B cell (primary cell): Measurements from ENCODE around the gene NT5DC2. TPM values are rescaled to one million over a fixed set of nuclear protein-coding genes. Genes with fewer than 3 reads are reported as not detected.

ENCODE experiments used
- ATAC-seq: fragments of 200-7000 bp; cut with Tn5 transposase; one replicate; pipeline ENCODE4 v1.10.0; 2021; ENCODE audit warnings: low read depth, mild to moderate bottlenecking, moderate number of reproducible peaks, moderate library complexity
- CTCF ChIA-PET: fragments of 350-600 bp; sonication (Branson Sonifier 250); formaldehyde crosslinking; loops from one replicate; lab custom pipeline; 2021; ENCODE audit warnings: antibody characterized with exemption, inconsistent platforms; lab: Charles Lee
- POLR2A ChIA-PET: fragments of 350-600 bp; sonication (Branson Sonifier 250); formaldehyde crosslinking; loops from one replicate; lab custom pipeline; 2021; ENCODE audit warnings: antibody characterized with exemption; lab: Charles Lee
- DNase-seq: peaks from one replicate; pipeline ENCODE4 v3.0.0; 2013
- H2AFZ ChIP-seq: 2 replicates; pipeline ENCODE4 v1.6.1; 2012; ENCODE audit warnings: mild to moderate bottlenecking, low read depth, low read length; ENCODE audit not compliant: insufficient read depth, poor library complexity, severe bottlenecking
- H3K27ac ChIP-seq, 2 donors: 1 replicate in 1 of 2; 2 replicates in 1 of 2; pipeline ENCODE4 v1.5.1; 2012 to 2013; ENCODE audit warnings: low read length in 2 of 2, mild to moderate bottlenecking in 2 of 2, moderate library complexity in 1 of 2
- H3K27me3 ChIP-seq, 4 experiments: fragments of 200-600 bp in 1 of 4; sonication (generic) in 1 of 4; replicated peaks in 1 of 4; 1 replicate in 2 of 4; 2 replicates in 2 of 4; pipeline versions ENCODE4 v1.6.1 to v1.7.0; 2013 to 2016; ENCODE audit warnings: low read length in 3 of 4, mild to moderate bottlenecking in 2 of 4, mixed read lengths in 1 of 4, moderate library complexity in 1 of 4; ENCODE audit not compliant: insufficient read depth in 4 of 4, control insufficient read depth in 3 of 4; ENCODE audit errors: control extremely low read depth in 1 of 4
- H3K36me3 ChIP-seq, 2 experiments: replicated peaks in 1 of 2; 1 replicate in 1 of 2; 2 replicates in 1 of 2; pipeline versions ENCODE4 v1.6.1 to v1.7.1; 2013; ENCODE audit warnings: low read length in 1 of 2; ENCODE audit not compliant: insufficient read depth in 2 of 2, control insufficient read depth in 1 of 2; ENCODE audit errors: control extremely low read depth in 1 of 2, extremely low read depth in 1 of 2
- H3K4me1 ChIP-seq, 2 donors: fragments of 200-600 bp in 1 of 2; sonication (generic) in 1 of 2; 1 replicate in 1 of 2; 2 replicates in 1 of 2; pipeline versions ENCODE4 v1.5.1 to v1.6.1; 2013 to 2017; ENCODE audit warnings: low read length in 2 of 2; ENCODE audit not compliant: control insufficient read depth in 2 of 2, insufficient read depth in 2 of 2
- H3K4me2 ChIP-seq: replicated peaks from 2 replicates; pipeline ENCODE3; 2012; ENCODE audit warnings: mild to moderate bottlenecking, low read depth, low read length; ENCODE audit not compliant: poor library complexity, severe bottlenecking
- H3K4me3 ChIP-seq, 5 experiments: fragments of 200-600 bp in 1 of 5; sonication (generic) in 1 of 5; 1 replicate in 3 of 5; 2 replicates in 2 of 5; pipeline versions ENCODE4 v1.5.1 to v1.7.0; 2011 to 2016; ENCODE audit warnings: low read length in 4 of 5, mild to moderate bottlenecking in 4 of 5, low read depth in 2 of 5, control low read depth in 1 of 5, moderate library complexity in 1 of 5; ENCODE audit not compliant: insufficient read depth in 1 of 5; ENCODE audit errors: control extremely low read depth in 1 of 5, extremely low read depth in 1 of 5
- H3K79me2 ChIP-seq: fragments of 200-600 bp; sonication (generic); one replicate; pipeline ENCODE4 v1.6.0; 2016; ENCODE audit warnings: low read length; ENCODE audit not compliant: control insufficient read depth, insufficient read depth
- H3K9ac ChIP-seq: fragments of 200-600 bp; sonication (generic); 2 replicates; pipeline ENCODE4 v1.6.1; 2017; ENCODE audit warnings: mild to moderate bottlenecking, low read length, moderate library complexity
- H3K9me3 ChIP-seq, 3 donors: one replicate each; pipeline versions ENCODE4 v1.6.1 to v1.7.1; 2013; ENCODE audit warnings: low read length in 2 of 3; ENCODE audit not compliant: control insufficient read depth in 2 of 3, insufficient read depth in 1 of 3; ENCODE audit errors: control extremely low read depth in 1 of 3
- H4K20me1 ChIP-seq: 2 replicates; pipeline ENCODE4 v1.6.0; 2012; ENCODE audit warnings: mild to moderate bottlenecking, low read length; ENCODE audit not compliant: insufficient read depth, control insufficient read depth, poor library complexity, severe bottlenecking
- H3K27ac Mint-ChIP-seq: one replicate; pipeline ENCODE4 v1.8.0; 2021; ENCODE audit warnings: mixed read lengths
- H3K27me3 Mint-ChIP-seq: one replicate; pipeline ENCODE4 v1.8.0; 2021; ENCODE audit warnings: mixed read lengths
- H3K4me1 Mint-ChIP-seq: one replicate; pipeline ENCODE4 v1.8.0; 2021; ENCODE audit warnings: mixed read lengths
- H3K4me3 Mint-ChIP-seq: one replicate; pipeline ENCODE4 v1.8.0; 2021; ENCODE audit warnings: mixed read lengths
- H3K9me3 Mint-ChIP-seq: one replicate; pipeline ENCODE4 v1.8.0; 2022; ENCODE audit warnings: mixed read lengths; ENCODE audit not compliant: insufficient read depth
- CTCF ChIP-seq: fragments of 200-600 bp; IDR thresholded peaks from one replicate; pipeline ENCODE4 v1.8.0; 2022; ENCODE audit warnings: antibody characterized with exemption, mild to moderate bottlenecking
- EZH2 ChIP-seq: IDR thresholded peaks from 2 replicates; pipeline ENCODE4 v1.6.1; 2012; ENCODE audit warnings: borderline replicate concordance, low read depth, mild to moderate bottlenecking, moderate library complexity, low read length; ENCODE audit not compliant: insufficient read depth, poor library complexity, severe bottlenecking
- WGBS: methylation state at CpG from one replicate; pipeline ENCODE4 v1.1.5; 2013; ENCODE audit warnings: missing lambda C conversion rate; ENCODE audit not compliant: insufficient coverage; 5-methylcytosine and 5-hydroxymethylcytosine counted together
- intact Hi-C: fragments of 100-400 bp; cut with micrococcal nuclease; formaldehyde crosslinking; loops from one replicate; pipeline ENCODE4 v1.10.0; 2022
- polyA plus RNA-seq: library from polyadenylated mRNA; depleted of rRNA; stranded (reverse); fragments of >200 nt; gene quantifications from 2 replicates; pipeline ENCODE4 v1.2.3, GENCODE V29; 2012
- total RNA-seq, 2 donors: library from RNA; stranded (reverse); fragments of 120-200 nt in 1 of 2; gene quantifications; 1 replicate in 1 of 2; 2 replicates in 1 of 2; pipeline versions ENCODE4 v1.2.3 to v1.2.4, GENCODE V29; 2013 to 2022

NT5DC2 gene
- total and polyA plus RNA-seq, 2 donors (not counting 1 experiment from before 2014, with no cell fraction given): 11.2 to 11.9 TPM

GRCh38 chr3:52480768-52481715 is 52.6 kb downstream of the NT5DC2 start:
- Mint-ChIP-seq H3K4me1 (no peaks in the 10 kb centered on the region), H3K4me3 (no peak overlapping the region), H3K27ac (no peak overlapping the region), H3K27me3 (no peaks in the 10 kb centered on the region), H3K9me3 (no peaks in the 10 kb centered on the region)
- WGBS: 99% methylated on average over 15 of the region's 27 CpGs
- H3K27me3 ChIP-seq: no peaks in the 10 kb centered on the region
- CTCF ChIA-PET: no interaction called here
- TF ChIP-seq CTCF: no peak
- TF ChIP-seq EZH2: no peak
- intact Hi-C loops: no loop called here
- no peak for DNase-seq
- no peaks in the 10 kb centered on the region for H3K4me1 ChIP-seq
- H3K4me3 ChIP-seq: no peak overlapping the region
- H2AFZ ChIP-seq: no peak overlapping the region
- H3K9me3 ChIP-seq: no peaks in the 10 kb centered on the region
- no peaks in the 10 kb centered on the region for H4K20me1 ChIP-seq
- no peak overlapping the region for H3K9ac ChIP-seq
- no peak overlapping the region for H3K4me2 ChIP-seq
- H3K79me2 ChIP-seq: no peaks in the 10 kb centered on the region
- H3K36me3 ChIP-seq: peaks cover 2 to 72% of the 10 kb centered on the region in 2 experiments
- POLR2A ChIA-PET: no interaction called here
- ATAC-seq: no peak
- H3K27ac ChIP-seq: no peak overlapping the region

DNA sequence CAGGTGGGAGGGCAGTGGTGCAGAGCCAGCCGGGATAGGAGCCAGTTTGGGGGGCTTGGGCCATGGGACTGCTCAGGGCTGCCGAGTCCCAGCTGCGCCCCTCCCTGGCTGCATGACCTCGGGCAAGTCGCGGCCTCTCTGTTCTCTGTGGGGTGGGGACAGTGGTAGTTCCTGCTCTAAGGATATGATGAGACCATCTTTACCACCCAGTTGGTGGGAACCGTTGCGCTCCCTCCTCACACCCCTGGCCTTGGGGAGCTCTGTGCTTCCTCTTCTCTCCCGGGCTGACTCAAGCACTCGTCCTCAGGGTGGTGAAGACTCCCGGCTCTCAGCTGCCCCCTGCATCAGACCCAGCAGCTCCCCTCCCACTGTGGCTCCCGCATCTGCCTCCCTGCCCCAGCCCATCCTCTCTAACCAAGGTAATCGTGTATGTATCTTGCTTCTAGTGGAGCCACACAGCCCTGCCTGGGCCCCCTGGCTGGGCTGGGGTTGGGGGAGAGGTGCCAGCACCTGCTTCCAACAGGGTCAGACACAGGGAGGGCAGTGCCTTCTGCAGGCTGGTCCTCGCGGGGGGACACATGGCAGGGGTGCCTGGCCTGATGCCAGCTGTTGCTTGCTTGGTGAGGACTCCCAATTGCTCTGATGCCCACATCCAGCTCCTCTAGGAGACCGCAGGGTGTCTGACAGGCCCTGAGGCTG is 53.6 kb downstream of the NT5DC2 start:
- Mint-ChIP-seq H3K4me1 (no peaks in the 10 kb centered on the region), H3K27me3 (no peaks in the 10 kb centered on the region), H3K4me3 (no peak overlapping the region), H3K27ac (no peak overlapping the region), H3K9me3 (no peaks in the 10 kb centered on the region)
- no peaks in the 10 kb centered on the region for H3K27me3 ChIP-seq
- H3K36me3 ChIP-seq: peaks cover 2 to 70% of the 10 kb centered on the region in 2 experiments
- no peaks in the 10 kb centered on the region for H3K4me1 ChIP-seq
- H4K20me1 ChIP-seq: no peaks in the 10 kb centered on the region
- TF ChIP-seq CTCF: no peak
- no peak for TF ChIP-seq EZH2
- no peaks in the 10 kb centered on the region for H3K9me3 ChIP-seq
- POLR2A ChIA-PET: no interaction called here
- H2AFZ ChIP-seq: no peak overlapping the region
- H3K4me3 ChIP-seq: no peak overlapping the region
- no peak overlapping the region for H3K9ac ChIP-seq
- H3K27ac ChIP-seq: no peak overlapping the region
- ATAC-seq (no peak), DNase-seq (no peak)
- intact Hi-C loops: no loop called here
- no peak overlapping the region for H3K4me2 ChIP-seq
- no peaks in the 10 kb centered on the region for H3K79me2 ChIP-seq
- CTCF ChIA-PET: interaction anchor here (1.0 kb wide), 1 partner anchor 14 kb away, joined by 3 read pairs; no protein-coding TSS in a partner anchor
- WGBS: 99% methylated on average over 12 of the region's 16 CpGs
